Measurements from ENCODE around the gene ASPSCR1. TPM values are rescaled to one million over a fixed set of nuclear protein-coding genes. Genes with fewer than 3 reads are reported as not detected.
A peak's percentile ranks its signal among the peaks of the same experiment; 100 is the strongest.

Gene ASPSCR1
- total and polyA plus RNA-seq, 2 of the 13 experiments (the other 11 are each of a cell fraction or from before 2014, with no cell fraction given), result 274 to 314 TPM

- TF ChIP-seq DZIP1 (CRISPR knock-in tag; IDR thresholded peaks at IDR 0.05) (no peak), RAD21 (CRISPR knock-in tag; IDR thresholded peaks at IDR 0.05) (peak; percentile 77), ZNF142 (CRISPR knock-in tag; IDR thresholded peaks at IDR 0.05) (no peak), ZFP41 (CRISPR knock-in tag; IDR thresholded peaks at IDR 0.05; ENCODE audit: borderline replicate concordance) (0 out of 2 replicates have a peak, but pooled peaks have one; percentile 69), ZNF557 (CRISPR knock-in tag; IDR thresholded peaks at IDR 0.05) (no peak), ZNF20 (CRISPR knock-in tag; IDR thresholded peaks at IDR 0.05) (no peak), BCL3 (CRISPR knock-in tag; IDR thresholded peaks at IDR 0.05) (peak; percentile 92; the same call in 1 of the 2 replicates), MYPOP (CRISPR knock-in tag; IDR thresholded peaks at IDR 0.05) (peak; percentile 81; the same call in 1 of the 2 replicates), ZNF280D (CRISPR knock-in tag; IDR thresholded peaks at IDR 0.05) (no peak; the same call in 1 of the 2 replicates), ZNF710 (CRISPR knock-in tag; IDR thresholded peaks at IDR 0.05; ENCODE audit: borderline replicate concordance) (no peak)
Measured at GRCh38 chr17:81966343-81967243, 10.8 kb upstream of the ASPSCR1 start (continued).
